ENCODE data around the gene LINC00305. TPM values are rescaled to one million over a fixed set of nuclear protein-coding genes. Genes with fewer than 3 reads are reported as not detected.

The LINC00305 gene
- total RNA-seq, 1 donor from 2014 or later = not detected

DNA sequence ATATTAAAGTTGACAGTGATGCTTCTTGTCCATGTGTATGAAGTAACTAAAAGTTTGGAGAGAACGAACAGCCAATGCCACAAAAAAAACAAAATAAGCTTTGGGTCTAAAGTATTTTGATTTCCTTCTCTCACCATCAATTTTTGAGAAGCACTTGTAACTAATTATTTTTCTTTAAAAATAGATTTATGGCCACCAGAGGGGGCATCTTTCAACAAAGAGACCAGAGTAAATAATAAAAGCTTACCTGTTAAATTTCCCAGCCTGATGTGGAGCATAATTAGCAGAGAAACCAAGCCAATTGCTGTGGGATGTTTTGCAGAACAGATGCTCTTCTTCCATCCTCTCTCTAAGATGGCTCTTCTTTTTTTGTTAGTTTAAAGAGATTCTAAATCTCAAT is 29.0 kb downstream of the LINC00305 start:
- Mint-ChIP-seq H3K4me3 (ENCODE audit: unreplicated experiment) (no peak overlapping the region), H3K27ac (ENCODE audit: unreplicated experiment) (no peak overlapping the region)

DNA sequence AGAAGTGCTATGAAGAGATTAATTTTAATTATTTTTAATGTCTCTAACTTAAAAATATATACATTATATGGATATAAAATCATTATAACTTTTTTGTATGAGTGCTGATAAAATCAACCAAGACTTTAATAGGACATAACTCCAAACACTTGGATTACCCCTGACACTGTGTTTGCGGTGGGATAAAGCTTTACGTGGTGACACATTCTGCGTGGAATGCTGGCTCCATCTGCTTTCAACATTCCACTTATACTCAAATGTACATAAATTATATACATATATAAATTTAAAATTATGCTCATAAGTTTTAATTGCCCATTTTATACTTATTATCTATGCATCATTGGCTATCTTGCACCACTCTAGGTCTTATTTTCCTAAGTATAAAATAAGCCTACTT is 30.5 kb downstream of the LINC00305 start:
- Mint-ChIP-seq H3K27ac (ENCODE audit: unreplicated experiment) (no peak overlapping the region), H3K36me3 (ENCODE audit: unreplicated experiment) (peaks cover 7% of the 10 kb centered on the region), H3K27me3 (ENCODE audit: unreplicated experiment) (peaks cover 5% of the 10 kb centered on the region), H3K4me3 (ENCODE audit: unreplicated experiment) (no peak overlapping the region), H3K4me1 (ENCODE audit: low read depth, unreplicated experiment) (no peaks in the 10 kb centered on the region), H3K9me3 (ENCODE audit: unreplicated experiment) (peaks cover 3% of the 10 kb centered on the region)
- TF ChIP-seq, protein P1, sequence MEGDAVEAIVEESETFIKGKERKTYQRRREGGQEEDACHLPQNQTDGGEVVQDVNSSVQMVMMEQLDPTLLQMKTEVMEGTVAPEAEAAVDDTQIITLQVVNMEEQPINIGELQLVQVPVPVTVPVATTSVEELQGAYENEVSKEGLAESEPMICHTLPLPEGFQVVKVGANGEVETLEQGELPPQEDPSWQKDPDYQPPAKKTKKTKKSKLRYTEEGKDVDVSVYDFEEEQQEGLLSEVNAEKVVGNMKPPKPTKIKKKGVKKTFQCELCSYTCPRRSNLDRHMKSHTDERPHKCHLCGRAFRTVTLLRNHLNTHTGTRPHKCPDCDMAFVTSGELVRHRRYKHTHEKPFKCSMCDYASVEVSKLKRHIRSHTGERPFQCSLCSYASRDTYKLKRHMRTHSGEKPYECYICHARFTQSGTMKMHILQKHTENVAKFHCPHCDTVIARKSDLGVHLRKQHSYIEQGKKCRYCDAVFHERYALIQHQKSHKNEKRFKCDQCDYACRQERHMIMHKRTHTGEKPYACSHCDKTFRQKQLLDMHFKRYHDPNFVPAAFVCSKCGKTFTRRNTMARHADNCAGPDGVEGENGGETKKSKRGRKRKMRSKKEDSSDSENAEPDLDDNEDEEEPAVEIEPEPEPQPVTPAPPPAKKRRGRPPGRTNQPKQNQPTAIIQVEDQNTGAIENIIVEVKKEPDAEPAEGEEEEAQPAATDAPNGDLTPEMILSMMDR (IDR thresholded peaks at IDR 0.05; ENCODE audit: partially characterized antibody, unreplicated experiment) = no peak
- no peak for DNase-seq

More for the DNA sequence above, 29.0 kb downstream of the LINC00305 start:
- no peaks in the 10 kb centered on the region for H3K4me1 Mint-ChIP-seq (ENCODE audit: low read depth, unreplicated experiment)
- peaks cover 4% of the 10 kb centered on the region for H3K36me3 Mint-ChIP-seq (ENCODE audit: unreplicated experiment)
- peaks cover 2% of the 10 kb centered on the region for H3K9me3 Mint-ChIP-seq (ENCODE audit: unreplicated experiment)
- TF ChIP-seq, protein P1 (IDR thresholded peaks at IDR 0.05; ENCODE audit: partially characterized antibody, unreplicated experiment) = peak; percentile 47
- DNase-seq = no peak
- peaks cover 5% of the 10 kb centered on the region for H3K27me3 Mint-ChIP-seq (ENCODE audit: unreplicated experiment)

DNA sequence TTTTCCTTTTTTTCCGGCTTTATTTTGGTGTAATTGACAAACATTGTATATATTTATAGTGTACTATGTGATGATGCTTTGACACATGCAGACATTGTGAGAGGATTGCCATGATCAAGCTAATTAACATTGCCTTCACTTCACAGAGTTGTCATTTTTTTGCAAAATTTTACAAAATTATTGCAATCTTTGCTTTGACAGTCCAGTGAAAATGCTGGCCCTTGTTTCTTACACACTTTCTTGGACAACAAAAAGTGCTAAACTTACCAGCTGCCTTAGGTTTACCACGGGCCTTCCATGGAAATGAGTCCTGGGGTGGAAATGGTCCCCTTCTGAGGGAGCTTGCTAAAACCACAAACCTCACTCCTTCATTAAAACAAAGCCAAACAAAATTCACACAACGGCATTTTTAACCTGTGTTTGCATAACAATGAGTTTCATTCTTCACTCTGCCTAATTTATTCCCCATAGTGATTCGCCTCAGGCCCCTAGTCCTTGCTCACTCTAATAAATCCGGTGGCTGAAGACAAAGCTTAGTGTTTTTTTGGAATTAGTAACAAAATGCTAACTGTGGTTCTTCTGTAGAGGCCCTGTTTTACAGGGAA is 32.2 kb downstream of the LINC00305 start:
- Mint-ChIP-seq H3K4me1 (ENCODE audit: low read depth, unreplicated experiment) (no peaks in the 10 kb centered on the region), H3K4me3 (ENCODE audit: unreplicated experiment) (no peak overlapping the region), H3K36me3 (ENCODE audit: unreplicated experiment) (peaks cover 7% of the 10 kb centered on the region), H3K9me3 (ENCODE audit: unreplicated experiment) (peaks cover 3% of the 10 kb centered on the region), H3K27ac (ENCODE audit: unreplicated experiment) (no peak overlapping the region), H3K27me3 (ENCODE audit: unreplicated experiment) (peaks cover 5% of the 10 kb centered on the region)
- TF ChIP-seq, protein P1 (IDR thresholded peaks at IDR 0.05; ENCODE audit: partially characterized antibody, unreplicated experiment) = no peak
- no peak for DNase-seq

DNA sequence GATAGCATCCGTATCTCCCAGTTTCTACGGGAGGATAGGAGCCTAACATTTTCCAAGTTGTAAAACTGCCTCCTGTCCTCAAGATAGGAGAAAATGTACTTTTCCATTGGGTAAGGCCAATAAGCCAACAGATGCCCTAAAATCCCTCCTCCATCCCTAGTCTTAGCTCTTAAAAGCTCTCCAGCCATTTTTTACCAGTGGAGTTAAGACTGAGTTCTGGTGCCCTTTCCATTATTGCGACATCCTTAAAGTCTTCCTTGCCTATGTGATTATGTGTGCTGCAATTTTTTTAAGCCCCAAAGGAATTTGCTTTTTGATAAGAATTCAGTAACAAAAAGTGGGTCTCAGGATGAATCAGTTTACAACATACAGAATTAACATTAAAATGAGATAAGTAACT is 33.0 kb downstream of the LINC00305 start:
- H3K4me3 Mint-ChIP-seq (ENCODE audit: unreplicated experiment) = no peak overlapping the region
- H3K4me1 Mint-ChIP-seq (ENCODE audit: low read depth, unreplicated experiment) = no peaks in the 10 kb centered on the region
- H3K9me3 Mint-ChIP-seq (ENCODE audit: unreplicated experiment) = peaks cover 3% of the 10 kb centered on the region
- H3K27ac Mint-ChIP-seq (ENCODE audit: unreplicated experiment) = no peak overlapping the region
- peaks cover 5% of the 10 kb centered on the region for H3K27me3 Mint-ChIP-seq (ENCODE audit: unreplicated experiment)
- no peak for DNase-seq
- peaks cover 7% of the 10 kb centered on the region for H3K36me3 Mint-ChIP-seq (ENCODE audit: unreplicated experiment)
- TF ChIP-seq, protein P1 (IDR thresholded peaks at IDR 0.05; ENCODE audit: partially characterized antibody, unreplicated experiment) = no peak

DNA sequence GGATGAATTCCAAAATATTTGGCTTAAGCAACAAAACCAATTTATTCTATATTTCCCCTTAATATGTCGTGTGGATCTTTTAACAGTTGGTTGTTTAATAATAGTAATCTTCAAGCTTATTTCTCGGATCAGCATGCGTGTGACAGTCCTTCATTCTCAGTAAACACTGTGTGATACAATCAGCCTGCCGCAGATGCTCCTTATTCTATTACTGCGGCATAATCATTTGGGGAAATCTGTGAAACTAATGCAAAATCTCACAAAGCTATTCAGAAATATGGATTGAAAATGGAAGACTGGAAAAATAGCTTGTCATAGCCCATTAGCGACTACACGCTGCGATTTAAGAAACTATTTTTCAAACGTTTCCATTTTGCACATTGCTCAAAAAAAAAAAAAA is 36.9 kb downstream of the LINC00305 start:
- peaks cover 3% of the 10 kb centered on the region for H3K27me3 Mint-ChIP-seq (ENCODE audit: unreplicated experiment)
- H3K9me3 Mint-ChIP-seq (ENCODE audit: unreplicated experiment) = peaks cover 2% of the 10 kb centered on the region
- no peak overlapping the region for H3K27ac Mint-ChIP-seq (ENCODE audit: unreplicated experiment)
- no peak for DNase-seq
- TF ChIP-seq, protein P1 (IDR thresholded peaks at IDR 0.05; ENCODE audit: partially characterized antibody, unreplicated experiment) = no peak
- H3K4me3 Mint-ChIP-seq (ENCODE audit: unreplicated experiment) = no peak overlapping the region
- H3K36me3 Mint-ChIP-seq (ENCODE audit: unreplicated experiment) = peaks cover 7% of the 10 kb centered on the region
- H3K4me1 Mint-ChIP-seq (ENCODE audit: low read depth, unreplicated experiment) = no peaks in the 10 kb centered on the region

All from glutamatergic neuron (in vitro differentiated cells).